Mucosa of descending colon (tissue), 3 donors: ENCODE measurements around the gene MAST1. TPM values are rescaled to one million over a fixed set of nuclear protein-coding genes. Genes with fewer than 3 reads are reported as not detected.
A peak's percentile ranks its signal among the peaks of the same experiment; 100 is the strongest.

Source experiments
- ATAC-seq: fragments of 200-7000 bp; cut with Tn5 transposase; one replicate; pipeline ENCODE4 v1.9.1; 2020; ENCODE audit warnings: mild to moderate bottlenecking, moderate library complexity
- DNase-seq, 3 donors: peaks; one replicate each; pipeline ENCODE4 v3.0.0-alpha.2; 2020
- H3K36me3 ChIP-seq: fragments of 200-600 bp; one replicate; pipeline ENCODE4 v1.8.0; 2021; ENCODE audit warnings: low read depth, mild to moderate bottlenecking
- H3K4me1 ChIP-seq: fragments of 200-600 bp; one replicate; pipeline ENCODE4 v1.8.0; 2021; ENCODE audit warnings: low read depth, mild to moderate bottlenecking
- H3K4me3 ChIP-seq: fragments of 200-600 bp; one replicate; pipeline ENCODE4 v1.8.0; 2021; ENCODE audit warnings: mild to moderate bottlenecking
- H3K9me3 ChIP-seq: fragments of 200-600 bp; one replicate; pipeline ENCODE4 v1.8.0; 2021; ENCODE audit warnings: mild to moderate bottlenecking
- intact Hi-C, 2 donors: fragments of 100-400 bp; cut with DNase I in 1 of 2; cut with micrococcal nuclease in 1 of 2; formaldehyde crosslinking; loops; one replicate each; pipeline versions ENCODE4 v1.11.0 to v1.11.1; 2022; cut with DNase I, micrococcal nuclease
- total RNA-seq, 3 donors: library from RNA; stranded (reverse); fragmentation: NEBNext Ultra II Directional in 2 of 3; extraction: Animal tissue kit (Norgen Biotek cat#: 25700) in 2 of 3; gene quantifications; one replicate each; pipeline versions ENCODE4 v1.2.1 to v1.2.4, GENCODE V29; 2021 to 2023
- TF ChIP-seq, protein P1 (sequence below): fragments of 200-600 bp; IDR thresholded peaks from one replicate; pipeline ENCODE4 v1.8.0; 2022; ENCODE audit warnings: antibody characterized with exemption, mild to moderate bottlenecking
- donor health status: DM: no; HTN: no; CAD: no; lungs with moderate emphysema.
- donor health status: DM: no; HTN: no; CAD: no.
- donor health status: DM: no; HTN: yes; CAD: no.

The MAST1 gene
- total RNA-seq, 3 donors from 2014 or later = 0.69 to 4.1 (median 1.2) TPM

DNA sequence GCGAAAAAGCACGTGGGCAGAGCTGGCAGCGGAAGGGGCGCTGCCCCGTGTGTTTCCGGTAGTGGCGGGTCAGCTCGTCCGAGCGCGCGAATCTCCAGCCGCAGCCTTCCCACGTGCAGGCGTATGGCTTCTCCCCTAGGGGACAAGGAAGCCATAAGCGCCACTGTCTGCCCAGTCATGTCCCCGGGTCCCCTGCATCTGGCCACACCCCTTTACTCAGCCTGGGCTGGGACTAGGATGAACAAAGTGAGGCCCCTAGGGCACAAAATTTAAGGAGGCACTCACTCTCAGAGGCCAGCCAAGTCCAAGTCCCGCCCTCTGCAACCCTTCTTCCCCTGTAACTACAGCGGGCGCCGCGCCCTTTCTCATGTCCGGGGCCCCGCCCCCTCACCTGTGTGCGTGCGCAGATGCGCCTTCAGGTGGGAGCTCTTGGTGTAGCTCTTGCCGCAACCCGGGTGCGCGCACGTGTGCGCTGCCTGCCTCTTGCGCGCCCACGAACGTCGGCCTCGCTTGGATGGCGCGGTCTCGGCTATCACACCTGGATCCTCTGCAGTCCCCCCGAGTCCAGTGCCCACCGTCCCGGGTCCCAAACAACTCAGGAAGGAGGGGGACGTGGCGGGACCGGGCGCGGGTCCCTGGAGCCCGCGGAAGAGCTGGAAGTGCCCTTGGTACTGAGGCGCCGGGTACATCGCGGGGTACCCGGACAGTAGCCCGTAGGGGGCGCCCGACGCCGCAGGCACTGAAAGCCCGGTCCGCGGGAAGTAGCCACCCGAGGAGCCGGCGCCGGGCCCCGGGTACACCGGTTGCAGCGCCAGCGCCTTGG lies 46.8 kb downstream of the MAST1 start:
- TF ChIP-seq, protein P1, sequence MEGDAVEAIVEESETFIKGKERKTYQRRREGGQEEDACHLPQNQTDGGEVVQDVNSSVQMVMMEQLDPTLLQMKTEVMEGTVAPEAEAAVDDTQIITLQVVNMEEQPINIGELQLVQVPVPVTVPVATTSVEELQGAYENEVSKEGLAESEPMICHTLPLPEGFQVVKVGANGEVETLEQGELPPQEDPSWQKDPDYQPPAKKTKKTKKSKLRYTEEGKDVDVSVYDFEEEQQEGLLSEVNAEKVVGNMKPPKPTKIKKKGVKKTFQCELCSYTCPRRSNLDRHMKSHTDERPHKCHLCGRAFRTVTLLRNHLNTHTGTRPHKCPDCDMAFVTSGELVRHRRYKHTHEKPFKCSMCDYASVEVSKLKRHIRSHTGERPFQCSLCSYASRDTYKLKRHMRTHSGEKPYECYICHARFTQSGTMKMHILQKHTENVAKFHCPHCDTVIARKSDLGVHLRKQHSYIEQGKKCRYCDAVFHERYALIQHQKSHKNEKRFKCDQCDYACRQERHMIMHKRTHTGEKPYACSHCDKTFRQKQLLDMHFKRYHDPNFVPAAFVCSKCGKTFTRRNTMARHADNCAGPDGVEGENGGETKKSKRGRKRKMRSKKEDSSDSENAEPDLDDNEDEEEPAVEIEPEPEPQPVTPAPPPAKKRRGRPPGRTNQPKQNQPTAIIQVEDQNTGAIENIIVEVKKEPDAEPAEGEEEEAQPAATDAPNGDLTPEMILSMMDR = peak; percentile 66
- no peak overlapping the region for H3K4me3 ChIP-seq
- DNase-seq (peak; percentile 96 to 97 (median 97)), ATAC-seq (peak; percentile 87)
- intact Hi-C loops = loop anchor here in 1 of 2 donors (10.0 kb wide), 1 partner anchor 60 kb away; the partner anchor contains the start of gene RAD23A
- H3K9me3 ChIP-seq = peaks cover 8% of the 10 kb centered on the region
- H3K4me1 ChIP-seq = peaks cover 16% of the 10 kb centered on the region
- H3K36me3 ChIP-seq = no peaks in the 10 kb centered on the region

DNA sequence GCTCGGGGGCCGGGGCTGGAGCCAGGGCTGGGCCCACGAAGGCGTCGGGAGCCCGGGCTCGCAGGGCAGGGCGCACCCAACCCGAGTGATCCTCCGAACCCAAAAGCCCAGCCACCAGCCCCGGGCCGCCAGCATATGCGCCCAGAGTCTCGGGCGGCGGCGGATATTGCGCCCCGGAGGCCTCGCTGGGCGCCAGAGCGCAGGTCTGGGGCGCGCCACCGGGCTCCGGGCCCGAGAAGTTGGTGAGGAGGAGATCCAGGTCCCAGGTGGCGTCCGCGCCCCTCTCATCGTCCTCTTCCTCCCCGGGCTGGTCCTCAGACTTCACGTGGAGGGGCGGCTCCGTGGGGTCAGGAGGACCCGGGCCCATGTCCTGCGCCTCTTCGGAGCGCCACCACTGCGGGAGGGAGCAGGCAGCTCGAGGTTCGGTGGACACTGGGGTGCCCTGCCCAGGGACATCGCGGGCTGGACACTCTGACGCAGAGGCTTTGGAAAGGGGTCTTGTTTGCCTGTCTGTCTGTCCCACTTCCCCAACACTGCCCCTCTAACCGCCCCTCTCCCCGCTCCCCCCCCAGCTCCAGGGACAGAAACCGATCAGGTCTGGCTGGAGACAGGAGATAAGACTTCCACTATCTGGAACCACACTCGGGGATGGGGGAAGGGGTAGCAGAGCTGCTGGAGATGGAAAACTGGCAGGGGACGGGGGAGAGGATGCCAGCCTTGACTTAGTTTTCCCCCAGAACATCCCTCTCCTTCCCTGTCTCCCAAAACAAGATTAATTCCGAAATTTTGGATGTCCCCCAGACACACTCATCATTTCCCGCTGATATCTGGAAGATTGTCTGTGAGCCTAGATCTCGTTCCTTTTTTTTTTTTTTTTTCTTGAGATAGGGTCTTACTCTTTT lies 47.7 kb downstream of the MAST1 start:
- H3K9me3 ChIP-seq = peaks cover 8% of the 10 kb centered on the region
- peaks cover 14% of the 10 kb centered on the region for H3K4me1 ChIP-seq
- ATAC-seq (peak; percentile 11), DNase-seq (peak in 2 of 3 donors; percentile 25 to 63)
- no peaks in the 10 kb centered on the region for H3K36me3 ChIP-seq
- intact Hi-C loops = loop anchor here in 1 of 2 donors (10.0 kb wide), 1 partner anchor 59 kb away; the partner anchor contains the start of gene RAD23A
- TF ChIP-seq, protein P1 = no peak
- no peak overlapping the region for H3K4me3 ChIP-seq

DNA sequence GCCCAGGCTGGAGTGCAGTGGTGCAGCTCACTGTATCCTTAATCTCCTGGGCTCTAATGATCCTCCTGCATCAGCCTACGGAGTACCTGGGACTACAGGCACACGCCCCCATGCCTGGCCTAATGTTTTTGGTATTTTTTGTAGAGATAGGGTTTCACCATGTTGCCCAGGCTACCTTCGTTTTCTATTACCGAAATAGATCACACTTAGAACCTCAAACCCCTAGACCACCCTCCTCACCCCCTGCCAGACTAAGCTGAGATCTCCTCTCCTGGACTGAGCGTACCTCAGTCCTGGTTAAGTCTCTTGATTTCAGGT lies 48.3 kb downstream of the MAST1 start:
- DNase-seq (no peak), ATAC-seq (no peak)
- TF ChIP-seq, protein P1 = no peak
- peaks cover 8% of the 10 kb centered on the region for H3K9me3 ChIP-seq
- no peak overlapping the region for H3K4me3 ChIP-seq
- intact Hi-C loops = loop anchor here in 1 of 2 donors (10.0 kb wide), 1 partner anchor 58 kb away; the partner anchor contains the start of gene RAD23A
- no peaks in the 10 kb centered on the region for H3K36me3 ChIP-seq
- H3K4me1 ChIP-seq = peaks cover 15% of the 10 kb centered on the region

DNA sequence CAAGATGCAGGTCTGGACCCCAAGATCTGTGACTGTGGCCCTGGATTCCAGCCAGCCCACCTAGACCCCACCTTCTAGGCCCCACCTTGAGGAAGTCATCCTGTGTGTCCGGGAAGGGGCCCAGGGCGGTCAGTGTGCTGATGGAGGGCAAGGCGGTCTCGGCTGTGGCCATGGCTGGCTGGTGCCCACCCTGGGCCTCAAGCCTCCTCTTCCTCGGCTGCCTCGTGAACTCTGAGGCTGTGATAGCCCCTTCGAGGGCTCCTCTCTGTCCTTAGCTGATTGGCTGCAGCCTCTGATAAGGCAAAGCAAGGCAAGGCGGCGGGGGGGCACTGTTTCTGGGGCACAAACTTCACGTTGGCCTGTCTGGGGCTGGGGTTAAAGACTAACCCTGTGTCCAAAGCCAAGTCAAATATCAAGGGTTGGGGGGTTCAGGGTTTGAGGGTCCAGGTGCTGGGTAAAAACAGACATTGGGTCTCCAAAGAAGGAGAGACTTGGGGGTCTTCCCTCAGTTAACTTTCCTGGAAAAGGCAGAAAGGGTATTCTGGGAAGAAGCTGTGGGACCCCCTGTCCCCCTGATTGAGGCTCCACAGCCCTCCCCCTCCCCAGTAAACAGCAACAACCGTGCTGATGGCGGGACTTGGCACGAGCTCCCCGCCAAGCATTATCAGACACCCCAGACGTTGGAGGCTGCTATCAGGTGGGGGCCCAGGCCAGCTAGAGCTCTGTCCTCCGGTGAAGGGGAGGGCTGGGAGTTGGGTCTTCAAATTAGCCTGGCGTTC lies 48.8 kb downstream of the MAST1 start, which contains the start of gene KLF1:
Gene KLF1 (minus strand): TSS at position 233 of the 779 bp plus-strand sequence. CDS start 61 bp downstream, at position 172.
- DNase-seq = peak in 1 of 3 donors; percentile 55
- intact Hi-C loops = loop anchor here in 1 of 2 donors (10.0 kb wide), 1 partner anchor 58 kb away; the partner anchor contains the start of gene RAD23A

More for the DNA sequence above, 48.8 kb downstream of the MAST1 start, which contains the start of gene KLF1:
- Histone ChIP-seq H3K4me3 (no peak within 1 kb of the TSS), H3K9me3 (peaks cover 8% of the 10 kb centered on the region), H3K4me1 (peaks cover 20% of the 10 kb centered on the region), H3K36me3 (no peaks in the 10 kb centered on the region)
- no peak for ATAC-seq
- TF ChIP-seq, protein P1 = no peak
